H9 (cell line): Measurements from ENCODE around the gene KIR3DL2. TPM values are rescaled to one million over a fixed set of nuclear protein-coding genes. Genes with fewer than 3 reads are reported as not detected.

Experiments used
- DNase-seq: peaks from one replicate; pipeline ENCODE4 v3.0.0-alpha.2; 2017
- H2AFZ ChIP-seq: one replicate; pipeline ENCODE4 v1.6.1; 2013; ENCODE audit warnings: mild to moderate bottlenecking, low read length, control low read depth, moderate library complexity
- H2AK5ac ChIP-seq: 2 replicates; pipeline ENCODE4 v1.6.1; 2013; ENCODE audit warnings: low read length, control low read depth, mixed read lengths; ENCODE audit not compliant: insufficient read length
- H2BK120ac ChIP-seq: one replicate; pipeline ENCODE4 v1.6.1; 2013; ENCODE audit warnings: low read depth, mild to moderate bottlenecking, low read length, control low read depth, inconsistent platforms; ENCODE audit not compliant: poor library complexity, severe bottlenecking
- H2BK12ac ChIP-seq: 2 replicates; pipeline ENCODE4 v1.6.1; 2013; ENCODE audit warnings: low read length, control low read depth, mixed read lengths, low read depth; ENCODE audit not compliant: insufficient read length
- H2BK15ac ChIP-seq: 2 replicates; pipeline ENCODE4 v1.6.1; 2013; ENCODE audit warnings: low read depth, low read length, control low read depth
- H2BK20ac ChIP-seq: one replicate; pipeline ENCODE4 v1.6.1; 2013; ENCODE audit warnings: low read depth, mild to moderate bottlenecking, low read length, control low read depth, inconsistent platforms; ENCODE audit not compliant: poor library complexity, severe bottlenecking
- H2BK5ac ChIP-seq: 2 replicates; pipeline ENCODE4 v1.6.1; 2013; ENCODE audit warnings: low read length, control low read depth, mixed read lengths; ENCODE audit not compliant: insufficient read length
- H3K14ac ChIP-seq: 2 replicates; pipeline ENCODE4 v1.6.1; 2013; ENCODE audit warnings: low read length, control low read depth; ENCODE audit not compliant: insufficient read depth
- H3K18ac ChIP-seq: 2 replicates; pipeline ENCODE4 v1.6.1; 2013; ENCODE audit warnings: low read depth, mild to moderate bottlenecking, mixed read lengths, low read length, control low read depth; ENCODE audit not compliant: insufficient read length
- H3K23ac ChIP-seq: 2 replicates; pipeline ENCODE4 v1.6.1; 2013; ENCODE audit warnings: low read length, control low read depth, mixed read lengths, low read depth; ENCODE audit not compliant: insufficient read length
- H3K23me2 ChIP-seq: 2 replicates; pipeline ENCODE4 v1.6.1; 2013; ENCODE audit warnings: low read depth, mild to moderate bottlenecking, mixed read lengths, low read length, control low read depth; ENCODE audit not compliant: insufficient read length, poor library complexity, severe bottlenecking
- H3K27ac ChIP-seq: 2 replicates; pipeline ENCODE4 v1.5.1; 2013; ENCODE audit warnings: low read length, control low read depth, mixed read lengths, low read depth; ENCODE audit not compliant: insufficient read length
- H3K27me3 ChIP-seq: 2 replicates; pipeline ENCODE4 v1.6.1; 2013; ENCODE audit warnings: low read length, control low read depth, inconsistent platforms; ENCODE audit not compliant: insufficient read depth
- H3K4ac ChIP-seq: 2 replicates; pipeline ENCODE4 v1.6.1; 2013; ENCODE audit warnings: low read depth, mild to moderate bottlenecking, control low read depth, inconsistent platforms, low read length, moderate library complexity
- H3K4me1 ChIP-seq: 2 replicates; pipeline ENCODE4 v1.6.1; 2013; ENCODE audit warnings: low read length, control low read depth, inconsistent platforms; ENCODE audit not compliant: insufficient read depth
- H3K4me2 ChIP-seq: 2 replicates; pipeline ENCODE4 v1.6.1; 2013; ENCODE audit warnings: low read length, control low read depth, mixed read lengths; ENCODE audit not compliant: insufficient read length, insufficient read depth
- H3K56ac ChIP-seq: 2 replicates; pipeline ENCODE4 v1.6.1; 2013; ENCODE audit warnings: low read depth, mild to moderate bottlenecking, mixed read lengths, low read length, control low read depth; ENCODE audit not compliant: insufficient read length
- H3K79me1 ChIP-seq: 2 replicates; pipeline ENCODE4 v1.6.1; 2013; ENCODE audit warnings: low read depth, mild to moderate bottlenecking, moderate library complexity, low read length, control low read depth, inconsistent platforms; ENCODE audit not compliant: insufficient read depth, poor library complexity, severe bottlenecking
- H3K79me2 ChIP-seq: 2 replicates; pipeline ENCODE4 v1.6.1; 2013; ENCODE audit warnings: low read length, control low read depth, inconsistent platforms; ENCODE audit not compliant: insufficient read depth
- H3K9ac ChIP-seq: 2 replicates; pipeline ENCODE4 v1.6.1; 2013; ENCODE audit warnings: low read length, control low read depth, mixed read lengths; ENCODE audit not compliant: insufficient read length; ENCODE audit errors: extremely low read depth
- H3K9me3 ChIP-seq: one replicate; pipeline ENCODE4 v1.6.1; 2013; ENCODE audit warnings: low read depth, low read length, inconsistent platforms; ENCODE audit not compliant: control insufficient read depth
- H3T11ph ChIP-seq: one replicate; pipeline ENCODE4 v1.6.1; 2013; ENCODE audit warnings: mild to moderate bottlenecking, low read length, control low read depth, inconsistent platforms
- H4K20me1 ChIP-seq: one replicate; pipeline ENCODE4 v1.6.1; 2013; ENCODE audit not compliant: control insufficient read depth, insufficient read length, insufficient read depth
- H4K5ac ChIP-seq: 2 replicates; pipeline ENCODE4 v1.6.1; 2013; ENCODE audit warnings: low read depth, mild to moderate bottlenecking, mixed read lengths, low read length, control low read depth; ENCODE audit not compliant: insufficient read length
- H4K8ac ChIP-seq: replicated peaks from 2 replicates; pipeline ENCODE4 v1.6.1; 2013; ENCODE audit warnings: low read length, control low read depth, mixed read lengths, low read depth; ENCODE audit not compliant: insufficient read length
- H4K91ac ChIP-seq: 2 replicates; pipeline ENCODE4 v1.6.1; 2013; ENCODE audit warnings: low read depth, mild to moderate bottlenecking, moderate library complexity, mixed read lengths, low read length, control low read depth; ENCODE audit not compliant: insufficient read length
- H3K27ac Mint-ChIP-seq, 3 experiments: 2 replicates in 2 of 3; 3 replicates in 1 of 3; pipeline ENCODE4 v1.8.0; 2020 to 2021; ENCODE audit warnings: mixed read lengths in 3 of 3, mild to moderate bottlenecking in 1 of 3, moderate library complexity in 1 of 3
- H3K27me3 Mint-ChIP-seq: 2 replicates; pipeline ENCODE4 v1.8.0; 2021; ENCODE audit warnings: low read depth, mild to moderate bottlenecking, moderate library complexity, mixed read lengths
- H3K36me3 Mint-ChIP-seq, 3 experiments: 2 replicates in 2 of 3; 3 replicates in 1 of 3; pipeline ENCODE4 v1.8.0; 2020 to 2021; ENCODE audit warnings: low read depth in 3 of 3, mixed read lengths in 3 of 3; ENCODE audit not compliant: insufficient read depth in 1 of 3
- H3K4me1 Mint-ChIP-seq, 2 experiments: 2 replicates each; pipeline ENCODE4 v1.8.0; 2020; ENCODE audit warnings: mixed read lengths in 2 of 2
- H3K4me3 Mint-ChIP-seq, 2 experiments: 2 replicates in 1 of 2; 3 replicates in 1 of 2; pipeline ENCODE4 v1.8.0; 2020 to 2021; ENCODE audit warnings: mild to moderate bottlenecking in 2 of 2, mixed read lengths in 2 of 2, moderate library complexity in 1 of 2
- H3K9me3 Mint-ChIP-seq, 2 experiments: 2 replicates in 1 of 2; 3 replicates in 1 of 2; pipeline ENCODE4 v1.8.0; 2020; ENCODE audit warnings: mild to moderate bottlenecking in 2 of 2, mixed read lengths in 2 of 2, moderate library complexity in 1 of 2
- CTCF ChIP-seq: fragments of 200-600 bp; sonication (generic); conservative IDR thresholded peaks from 3 replicates; pipeline ENCODE4 v1.8.0; 2021; ENCODE audit warnings: antibody characterized with exemption, mild to moderate bottlenecking
- WGBS: extraction: QIAGEN DNeasy Blood & Tissue Kit; methylation state at CpG from one replicate; pipeline ENCODE4 v1.1.7; 2013; ENCODE audit warnings: missing lambda C conversion rate, low lambda C conversion rate, mixed read lengths; ENCODE audit not compliant: insufficient read length; ENCODE audit errors: extremely low coverage; 5-methylcytosine and 5-hydroxymethylcytosine counted together
- total RNA-seq: library from RNA; stranded (reverse); gene quantifications from 2 replicates; pipeline ENCODE4 v1.2.1, GENCODE V29; 2021

KIR3DL2 gene
- total RNA-seq, 1 experiment from 2014 or later = not detected

DNA sequence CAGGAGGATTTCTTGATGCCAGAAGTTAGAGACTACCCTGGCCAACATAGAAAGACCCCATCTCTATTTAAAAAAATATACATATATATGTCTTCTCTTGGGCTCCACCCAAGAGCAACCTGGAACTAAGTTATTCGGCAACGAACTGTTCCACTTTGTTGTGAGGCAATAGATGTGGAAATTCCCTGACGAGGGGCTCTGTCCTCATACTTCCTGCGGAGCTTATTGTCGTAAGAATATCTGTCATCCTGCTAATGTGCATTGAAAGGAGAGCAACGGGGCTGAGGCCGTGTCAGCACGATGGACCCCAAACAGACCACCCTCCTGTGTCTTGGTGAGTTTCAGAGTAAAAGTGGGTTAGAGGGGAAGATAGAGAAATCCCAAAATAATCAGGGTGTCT is 23.7 kb downstream of the KIR3DL2 start, which contains the start of gene FCAR:
Gene FCAR, plus strand, starts transcription at position 246 of the 400 bp plus-strand sequence. Its CDS starts 55 bp downstream, at position 301.
- no CpG with 5 or more reads among the region's 8 CpGs for WGBS

More for the DNA sequence above, 23.7 kb downstream of the KIR3DL2 start, which contains the start of gene FCAR:
- H3K18ac ChIP-seq = no peak within 1 kb of the TSS
- no peak within 1 kb of the TSS for H2BK5ac ChIP-seq
- H3T11ph ChIP-seq = no peak within 1 kb of the TSS
- TF ChIP-seq CTCF = no peak
- H4K20me1 ChIP-seq = no peaks in the 10 kb centered on the region
- no peak within 1 kb of the TSS for H2BK20ac ChIP-seq
- no peak within 1 kb of the TSS for H3K56ac ChIP-seq
- no peaks in the 10 kb centered on the region for H3K9me3 ChIP-seq
- H3K23me2 ChIP-seq = no peaks in the 10 kb centered on the region
- H4K8ac ChIP-seq = no peak within 1 kb of the TSS
- H2BK12ac ChIP-seq = no peak within 1 kb of the TSS
- no peaks in the 10 kb centered on the region for H3K79me2 ChIP-seq
- no peaks in the 10 kb centered on the region for H3K79me1 ChIP-seq
- Mint-ChIP-seq H3K4me1 (peaks cover 0 to 4% of the 10 kb centered on the region in 2 experiments; a peak in 2 of 4 replicates), H3K9me3 (peaks cover 48 to 88% of the 10 kb centered on the region in 2 experiments), H3K27me3 (peaks cover 27% of the 10 kb centered on the region), H3K36me3 (peaks cover 0 to 5% (median 0%) of the 10 kb centered on the region in 3 experiments; a peak in 2 of 7 replicates), H3K4me3 (no peak within 1 kb of the TSS), H3K27ac (no peak within 1 kb of the TSS)
- no peaks in the 10 kb centered on the region for H3K4me1 ChIP-seq
- H4K91ac ChIP-seq = no peak within 1 kb of the TSS
- H3K14ac ChIP-seq = no peak within 1 kb of the TSS
- no peak within 1 kb of the TSS for H2BK120ac ChIP-seq
- H3K4me2 ChIP-seq = no peak within 1 kb of the TSS
- no peak within 1 kb of the TSS for H3K27ac ChIP-seq
- no peak for DNase-seq
- no peak within 1 kb of the TSS for H2BK15ac ChIP-seq
- no peak within 1 kb of the TSS for H3K4ac ChIP-seq
- H2AK5ac ChIP-seq = no peak within 1 kb of the TSS
- H3K27me3 ChIP-seq = no peaks in the 10 kb centered on the region
- no peak within 1 kb of the TSS for H4K5ac ChIP-seq
- no peak within 1 kb of the TSS for H3K23ac ChIP-seq
- H3K9ac ChIP-seq = no peak within 1 kb of the TSS
- H2AFZ ChIP-seq = no peak within 1 kb of the TSS
